Smooth muscle cell (in vitro differentiated cells): ENCODE results near the gene HIVEP3. TPM values are rescaled to one million over a fixed set of nuclear protein-coding genes. Genes with fewer than 3 reads are reported as not detected.

Experiments
- DNase-seq: peaks from one replicate; lab custom pipeline; 2025; ENCODE audit not compliant: unreplicated experiment; lab: John Stamatoyannopoulos, UW
- H2AFZ ChIP-seq: fragments of 200-600 bp; sonication (generic); 2 replicates; pipeline ENCODE4 v1.6.0; 2016; ENCODE audit warnings: antibody characterized with exemption, low read depth, mild to moderate bottlenecking
- H3F3A ChIP-seq: fragments of 200-600 bp; sonication (generic); 2 replicates; pipeline ENCODE4 v1.6.0; 2017; ENCODE audit warnings: antibody characterized with exemption, low read depth
- H3K27ac ChIP-seq: fragments of 200-600 bp; sonication (generic); 2 replicates; pipeline ENCODE4 v1.5.1; 2016; ENCODE audit warnings: low read depth, mild to moderate bottlenecking
- H3K27me3 ChIP-seq: fragments of 200-600 bp; sonication (generic); 2 replicates; pipeline ENCODE4 v1.6.1; 2016; ENCODE audit warnings: low read depth, mild to moderate bottlenecking
- H3K36me3 ChIP-seq: fragments of 200-600 bp; sonication (generic); 2 replicates; pipeline ENCODE4 v1.5.1; 2016; ENCODE audit warnings: low read depth
- H3K4me1 ChIP-seq: fragments of 200-600 bp; sonication (generic); 2 replicates; pipeline ENCODE4 v1.5.1; 2016; ENCODE audit warnings: low read depth
- H3K4me2 ChIP-seq: fragments of 200-600 bp; sonication (generic); 2 replicates; pipeline ENCODE4 v1.6.0; 2016; ENCODE audit warnings: mild to moderate bottlenecking
- H3K4me3 ChIP-seq: fragments of 200-600 bp; sonication (generic); 2 replicates; pipeline ENCODE4 v1.5.1; 2016; ENCODE audit warnings: mild to moderate bottlenecking
- H3K79me2 ChIP-seq: fragments of 200-600 bp; sonication (generic); 2 replicates; pipeline ENCODE4 v1.6.0; 2016; ENCODE audit warnings: low read depth, mild to moderate bottlenecking
- H3K9ac ChIP-seq: fragments of 200-600 bp; sonication (generic); 2 replicates; pipeline ENCODE4 v1.6.0; 2016; ENCODE audit warnings: low read depth
- H3K9me3 ChIP-seq: fragments of 200-600 bp; sonication (generic); replicated peaks from 2 replicates; pipeline ENCODE4 v1.5.1; 2016; ENCODE audit warnings: low read depth
- H4K20me1 ChIP-seq: fragments of 200-600 bp; sonication (generic); 2 replicates; pipeline ENCODE4 v1.6.0; 2016; ENCODE audit warnings: low read depth
- WGBS: methylation state at CpG from one replicate; pipeline ENCODE4 v1.1.7; 2016; ENCODE audit warnings: low lambda C conversion rate; 5-methylcytosine and 5-hydroxymethylcytosine counted together
- polyA plus RNA-seq: library from polyadenylated mRNA; unstranded; fragments of >200 nt; fragmentation: Nextera tagmentation; extraction: Ambion mirVana; gene quantifications from 2 replicates; pipeline ENCODE4 v1.2.1, GENCODE V29; 2016
- total RNA-seq: library from RNA; depleted of rRNA; stranded (reverse); fragments of >200 nt; gene quantifications from 2 replicates; pipeline ENCODE4 v1.2.3, GENCODE V29; 2014
- TF ChIP-seq, protein P1 (sequence below): fragments of 200-600 bp; sonication (generic); IDR thresholded peaks from 2 replicates; pipeline ENCODE4 v1.5.1; 2017; ENCODE audit warnings: borderline replicate concordance, mild to moderate bottlenecking, antibody characterized with exemption; ENCODE audit not compliant: insufficient read depth, poor library complexity, severe bottlenecking

The HIVEP3 gene
- total and polyA plus RNA-seq, 2 experiments from 2014 or later = 2.1 to 6.4 TPM

DNA sequence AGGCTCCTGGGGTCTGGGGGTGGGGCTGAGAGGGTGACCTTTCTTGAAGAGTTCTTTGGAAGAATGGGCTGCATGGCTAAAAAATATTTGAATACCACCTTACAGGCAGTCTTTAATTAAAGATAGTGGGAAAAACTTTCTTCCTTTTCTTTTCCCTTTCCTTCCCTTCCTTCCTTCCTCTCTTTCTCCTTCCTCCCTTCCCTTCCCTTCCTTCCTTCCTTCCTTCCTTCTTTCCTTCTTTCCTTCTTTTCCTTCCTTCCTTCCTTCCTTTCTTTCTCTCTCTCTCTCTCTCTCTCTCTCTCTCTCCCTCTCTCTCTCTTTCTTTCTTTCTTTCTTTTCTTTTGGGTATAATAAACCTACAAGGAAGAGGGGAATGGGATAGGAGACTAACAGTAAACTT, 356.4 kb downstream of the HIVEP3 start:
- no peak overlapping the region for H3K4me3 ChIP-seq
- H3K4me2 ChIP-seq = no peak overlapping the region
- peaks cover 14% of the 10 kb centered on the region for H4K20me1 ChIP-seq
- H3K9ac ChIP-seq = no peak overlapping the region
- no peaks in the 10 kb centered on the region for H3F3A ChIP-seq
- TF ChIP-seq, protein P1, sequence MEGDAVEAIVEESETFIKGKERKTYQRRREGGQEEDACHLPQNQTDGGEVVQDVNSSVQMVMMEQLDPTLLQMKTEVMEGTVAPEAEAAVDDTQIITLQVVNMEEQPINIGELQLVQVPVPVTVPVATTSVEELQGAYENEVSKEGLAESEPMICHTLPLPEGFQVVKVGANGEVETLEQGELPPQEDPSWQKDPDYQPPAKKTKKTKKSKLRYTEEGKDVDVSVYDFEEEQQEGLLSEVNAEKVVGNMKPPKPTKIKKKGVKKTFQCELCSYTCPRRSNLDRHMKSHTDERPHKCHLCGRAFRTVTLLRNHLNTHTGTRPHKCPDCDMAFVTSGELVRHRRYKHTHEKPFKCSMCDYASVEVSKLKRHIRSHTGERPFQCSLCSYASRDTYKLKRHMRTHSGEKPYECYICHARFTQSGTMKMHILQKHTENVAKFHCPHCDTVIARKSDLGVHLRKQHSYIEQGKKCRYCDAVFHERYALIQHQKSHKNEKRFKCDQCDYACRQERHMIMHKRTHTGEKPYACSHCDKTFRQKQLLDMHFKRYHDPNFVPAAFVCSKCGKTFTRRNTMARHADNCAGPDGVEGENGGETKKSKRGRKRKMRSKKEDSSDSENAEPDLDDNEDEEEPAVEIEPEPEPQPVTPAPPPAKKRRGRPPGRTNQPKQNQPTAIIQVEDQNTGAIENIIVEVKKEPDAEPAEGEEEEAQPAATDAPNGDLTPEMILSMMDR = no peak
- no peaks in the 10 kb centered on the region for H3K27me3 ChIP-seq
- H2AFZ ChIP-seq = no peak overlapping the region
- H3K79me2 ChIP-seq = no peaks in the 10 kb centered on the region
- no peak overlapping the region for H3K27ac ChIP-seq
- H3K36me3 ChIP-seq = no peaks in the 10 kb centered on the region
- no peaks in the 10 kb centered on the region for H3K9me3 ChIP-seq
- no peak for DNase-seq
- H3K4me1 ChIP-seq = no peaks in the 10 kb centered on the region

DNA sequence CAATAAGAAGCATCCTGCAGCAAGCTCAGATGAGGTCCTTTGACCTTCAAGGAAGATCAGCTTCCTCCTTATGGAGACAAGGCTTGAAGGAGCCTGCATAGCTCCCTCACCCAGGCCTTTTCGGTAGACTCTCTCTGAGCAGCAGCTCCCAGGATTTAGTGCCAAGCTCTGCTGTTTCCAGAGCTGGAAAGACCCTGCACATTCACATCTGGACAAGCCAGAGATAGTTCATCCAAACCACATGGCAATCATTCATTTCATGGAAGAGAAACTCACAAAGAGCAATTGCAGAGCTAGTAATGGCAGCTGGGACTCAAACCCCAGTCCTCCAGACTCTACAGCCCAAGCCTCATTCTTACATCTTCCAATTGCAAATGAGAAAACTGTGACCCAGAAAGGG, 357.8 kb downstream of the HIVEP3 start:
- peaks cover 13% of the 10 kb centered on the region for H4K20me1 ChIP-seq
- peaks cover 8% of the 10 kb centered on the region for H3K36me3 ChIP-seq
- H3F3A ChIP-seq = no peaks in the 10 kb centered on the region
- DNase-seq = no peak
- no peak overlapping the region for H3K9ac ChIP-seq
- 95% methylated on average over 1 of the region's 1 CpG for WGBS
- TF ChIP-seq, protein P1 = no peak
- no peak overlapping the region for H2AFZ ChIP-seq
- no peaks in the 10 kb centered on the region for H3K27me3 ChIP-seq
- no peak overlapping the region for H3K27ac ChIP-seq
- H3K4me3 ChIP-seq = no peak overlapping the region
- H3K79me2 ChIP-seq = no peaks in the 10 kb centered on the region
- no peaks in the 10 kb centered on the region for H3K9me3 ChIP-seq
- H3K4me2 ChIP-seq = no peak overlapping the region
- no peaks in the 10 kb centered on the region for H3K4me1 ChIP-seq

DNA sequence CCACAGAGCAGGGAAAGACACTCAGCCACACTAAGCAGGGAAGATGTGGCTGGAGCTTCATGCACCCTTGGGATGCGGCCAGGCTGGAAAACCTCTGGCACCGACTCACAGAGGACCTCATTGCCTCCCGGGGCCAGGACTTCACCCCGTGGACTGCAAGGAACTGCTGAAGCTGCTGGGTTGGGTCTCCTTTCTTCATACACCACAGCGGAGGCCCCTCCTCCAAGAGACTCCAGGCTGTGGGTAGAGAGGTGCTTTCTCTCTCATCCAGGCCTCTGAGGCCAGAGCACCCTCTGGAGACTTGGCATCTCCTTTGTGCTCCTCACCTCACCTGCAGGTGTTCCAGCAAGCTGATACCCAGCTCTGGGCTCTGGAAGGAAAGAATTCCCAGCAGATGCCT, 358.2 kb downstream of the HIVEP3 start:
- no peak for DNase-seq
- H3K9me3 ChIP-seq = no peaks in the 10 kb centered on the region
- peaks cover 11% of the 10 kb centered on the region for H3K36me3 ChIP-seq
- no peaks in the 10 kb centered on the region for H3F3A ChIP-seq
- no peaks in the 10 kb centered on the region for H3K4me1 ChIP-seq
- peaks cover 9% of the 10 kb centered on the region for H4K20me1 ChIP-seq
- H3K27ac ChIP-seq = no peak overlapping the region
- no peaks in the 10 kb centered on the region for H3K79me2 ChIP-seq
- TF ChIP-seq, protein P1 = no peak
- no peaks in the 10 kb centered on the region for H3K27me3 ChIP-seq
- no peak overlapping the region for H2AFZ ChIP-seq
- no peak overlapping the region for H3K4me2 ChIP-seq
- 90% methylated on average over 5 of the region's 5 CpGs for WGBS
- H3K4me3 ChIP-seq = no peak overlapping the region
- H3K9ac ChIP-seq = no peak overlapping the region

DNA sequence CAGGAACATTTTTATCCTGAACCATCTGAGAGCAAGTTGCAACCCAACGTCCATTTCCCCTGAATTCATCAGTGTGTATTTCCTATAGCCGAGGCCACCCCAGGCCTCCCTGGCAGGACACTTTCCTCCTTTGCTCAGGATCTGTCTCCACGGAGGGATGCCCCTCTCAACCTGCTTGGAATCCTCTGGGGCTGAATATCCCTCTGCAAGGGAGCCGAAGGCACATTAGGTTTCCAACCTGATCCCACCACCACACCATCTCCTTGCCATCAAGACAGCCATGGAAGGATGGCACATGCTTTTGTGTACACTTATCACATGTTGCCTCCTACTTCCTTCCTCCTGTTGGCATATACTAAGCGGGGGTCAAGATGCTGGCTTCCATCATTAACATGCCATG, 359.4 kb downstream of the HIVEP3 start:
- no peak overlapping the region for H3K4me3 ChIP-seq
- peaks cover 11% of the 10 kb centered on the region for H3K36me3 ChIP-seq
- no peak for DNase-seq
- no peak overlapping the region for H3K9ac ChIP-seq
- H3K27me3 ChIP-seq = no peaks in the 10 kb centered on the region
- H3K4me1 ChIP-seq = no peaks in the 10 kb centered on the region
- H3K9me3 ChIP-seq = no peaks in the 10 kb centered on the region
- no peak overlapping the region for H3K27ac ChIP-seq
- H3F3A ChIP-seq = no peaks in the 10 kb centered on the region
- WGBS = 65% methylated on average over 5 of the region's 5 CpGs
- TF ChIP-seq, protein P1 = no peak
- H3K4me2 ChIP-seq = no peak overlapping the region
- H4K20me1 ChIP-seq = peaks cover 2% of the 10 kb centered on the region
- no peak overlapping the region for H2AFZ ChIP-seq
- no peaks in the 10 kb centered on the region for H3K79me2 ChIP-seq
